Adipocyte (in vitro differentiated cells): ENCODE results near the gene MTERF4.

Source experiments
- DNase-seq: peaks from one replicate; pipeline ENCODE4 v3.0.0-alpha.2; 2015; ENCODE audit warnings: low read depth
- H3K27me3 ChIP-seq: replicated peaks from 2 replicates; pipeline ENCODE4 v1.7.0; 2013; ENCODE audit warnings: mild to moderate bottlenecking, low read length, moderate library complexity; ENCODE audit not compliant: control insufficient read depth, insufficient read depth
- H3K36me3 ChIP-seq: 2 replicates; pipeline ENCODE4 v1.7.0; 2013; ENCODE audit warnings: low read length, mild to moderate bottlenecking, moderate library complexity; ENCODE audit not compliant: control insufficient read depth, insufficient read depth, severe bottlenecking
- H3K4me1 ChIP-seq: 2 replicates; pipeline ENCODE4 v1.7.0; 2013; ENCODE audit warnings: mild to moderate bottlenecking, low read length, moderate library complexity; ENCODE audit not compliant: control insufficient read depth, insufficient read depth
- H3K4me3 ChIP-seq: 2 replicates; pipeline ENCODE4 v1.7.0; 2013; ENCODE audit warnings: mild to moderate bottlenecking, low read length, moderate library complexity
- H3K9ac ChIP-seq: 2 replicates; pipeline ENCODE4 v1.7.0; 2013; ENCODE audit warnings: mild to moderate bottlenecking, low read length, moderate library complexity
- H3K9me3 ChIP-seq: 2 replicates; pipeline ENCODE4 v1.7.0; 2013; ENCODE audit warnings: mild to moderate bottlenecking, low read length, moderate library complexity; ENCODE audit not compliant: control insufficient read depth

Gene MTERF4

GRCh38 chr2:241141214-241141770 is 39.2 kb upstream of the MTERF4 start:
- Histone ChIP-seq H3K27me3 (no peaks in the 10 kb centered on the region), H3K4me1 (no peaks in the 10 kb centered on the region), H3K36me3 (no peaks in the 10 kb centered on the region), H3K9ac (no peak overlapping the region), H3K9me3 (no peaks in the 10 kb centered on the region), H3K4me3 (no peak overlapping the region)
- no peak for DNase-seq

GRCh38 chr2:241140445-241140840 is 38.4 kb upstream of the MTERF4 start:
- Histone ChIP-seq H3K36me3 (no peaks in the 10 kb centered on the region), H3K9me3 (no peaks in the 10 kb centered on the region), H3K4me1 (no peaks in the 10 kb centered on the region), H3K4me3 (no peak overlapping the region), H3K9ac (no peak overlapping the region), H3K27me3 (no peaks in the 10 kb centered on the region)
- DNase-seq: no peak

- Histone ChIP-seq H3K9me3 (no peaks in the 10 kb centered on the region), H3K36me3 (no peaks in the 10 kb centered on the region), H3K27me3 (no peaks in the 10 kb centered on the region), H3K4me3 (no peak overlapping the region), H3K9ac (no peak overlapping the region), H3K4me1 (no peaks in the 10 kb centered on the region)
- DNase-seq: no peak
These were observed 37.7 kb upstream of the MTERF4 start for GRCh38 chr2:241139531-241140444.

GRCh38 chr2:241138471-241138870 is 36.4 kb upstream of the MTERF4 start:
- DNase-seq: no peak
- H3K4me1 ChIP-seq: no peaks in the 10 kb centered on the region
- H3K4me3 ChIP-seq: no peak overlapping the region
- no peaks in the 10 kb centered on the region for H3K27me3 ChIP-seq
- H3K9ac ChIP-seq: no peak overlapping the region
- no peaks in the 10 kb centered on the region for H3K9me3 ChIP-seq
- H3K36me3 ChIP-seq: no peaks in the 10 kb centered on the region

- H3K9ac ChIP-seq: no peak overlapping the region
- H3K4me1 ChIP-seq: no peaks in the 10 kb centered on the region
- no peaks in the 10 kb centered on the region for H3K27me3 ChIP-seq
- no peak overlapping the region for H3K4me3 ChIP-seq
- no peak for DNase-seq
- H3K9me3 ChIP-seq: no peaks in the 10 kb centered on the region
- H3K36me3 ChIP-seq: no peaks in the 10 kb centered on the region
These were observed 35.4 kb upstream of the MTERF4 start for GRCh38 chr2:241137276-241138190.

- DNase-seq: no peak
- Histone ChIP-seq H3K27me3 (no peaks in the 10 kb centered on the region), H3K36me3 (no peaks in the 10 kb centered on the region), H3K4me1 (no peaks in the 10 kb centered on the region), H3K9ac (no peak overlapping the region), H3K9me3 (no peaks in the 10 kb centered on the region), H3K4me3 (no peak overlapping the region)
These were observed 34.7 kb upstream of the MTERF4 start for GRCh38 chr2:241136661-241137260.

- Histone ChIP-seq H3K27me3 (no peaks in the 10 kb centered on the region), H3K4me3 (no peak overlapping the region), H3K9me3 (no peaks in the 10 kb centered on the region), H3K9ac (no peak overlapping the region), H3K36me3 (no peaks in the 10 kb centered on the region), H3K4me1 (no peaks in the 10 kb centered on the region)
- no peak for DNase-seq
These were observed 34.1 kb upstream of the MTERF4 start for GRCh38 chr2:241136191-241136590.

GRCh38 chr2:241135737-241136136 is 33.6 kb upstream of the MTERF4 start:
- Histone ChIP-seq H3K27me3 (no peaks in the 10 kb centered on the region), H3K9ac (no peak overlapping the region), H3K4me1 (no peaks in the 10 kb centered on the region), H3K4me3 (no peak overlapping the region), H3K36me3 (no peaks in the 10 kb centered on the region), H3K9me3 (no peaks in the 10 kb centered on the region)
- no peak for DNase-seq

- H3K9me3 ChIP-seq: no peaks in the 10 kb centered on the region
- no peak overlapping the region for H3K9ac ChIP-seq
- no peaks in the 10 kb centered on the region for H3K27me3 ChIP-seq
- H3K4me3 ChIP-seq: no peak overlapping the region
- no peaks in the 10 kb centered on the region for H3K36me3 ChIP-seq
- H3K4me1 ChIP-seq: no peaks in the 10 kb centered on the region
- no peak for DNase-seq
These were observed 32.6 kb upstream of the MTERF4 start for GRCh38 chr2:241134711-241135110.

GRCh38 chr2:241133436-241133820 is 31.3 kb upstream of the MTERF4 start:
- H3K36me3 ChIP-seq: no peaks in the 10 kb centered on the region

More at GRCh38 chr2:241133436-241133820, 31.3 kb upstream of the MTERF4 start:
- Histone ChIP-seq H3K27me3 (no peaks in the 10 kb centered on the region), H3K9ac (no peak overlapping the region), H3K4me1 (no peaks in the 10 kb centered on the region), H3K9me3 (no peaks in the 10 kb centered on the region), H3K4me3 (no peak overlapping the region)
- no peak for DNase-seq
